ENCODE data around the gene IRX4.

- TF ChIP-seq, protein P1, sequence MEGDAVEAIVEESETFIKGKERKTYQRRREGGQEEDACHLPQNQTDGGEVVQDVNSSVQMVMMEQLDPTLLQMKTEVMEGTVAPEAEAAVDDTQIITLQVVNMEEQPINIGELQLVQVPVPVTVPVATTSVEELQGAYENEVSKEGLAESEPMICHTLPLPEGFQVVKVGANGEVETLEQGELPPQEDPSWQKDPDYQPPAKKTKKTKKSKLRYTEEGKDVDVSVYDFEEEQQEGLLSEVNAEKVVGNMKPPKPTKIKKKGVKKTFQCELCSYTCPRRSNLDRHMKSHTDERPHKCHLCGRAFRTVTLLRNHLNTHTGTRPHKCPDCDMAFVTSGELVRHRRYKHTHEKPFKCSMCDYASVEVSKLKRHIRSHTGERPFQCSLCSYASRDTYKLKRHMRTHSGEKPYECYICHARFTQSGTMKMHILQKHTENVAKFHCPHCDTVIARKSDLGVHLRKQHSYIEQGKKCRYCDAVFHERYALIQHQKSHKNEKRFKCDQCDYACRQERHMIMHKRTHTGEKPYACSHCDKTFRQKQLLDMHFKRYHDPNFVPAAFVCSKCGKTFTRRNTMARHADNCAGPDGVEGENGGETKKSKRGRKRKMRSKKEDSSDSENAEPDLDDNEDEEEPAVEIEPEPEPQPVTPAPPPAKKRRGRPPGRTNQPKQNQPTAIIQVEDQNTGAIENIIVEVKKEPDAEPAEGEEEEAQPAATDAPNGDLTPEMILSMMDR (IDR thresholded peaks at IDR 0.05), result no peak
- TF ChIP-seq POLR2A (IDR thresholded peaks at IDR 0.05), result no peak
Observed at GRCh38 chr5:1852324-1852947, 30.3 kb downstream of the IRX4 start.

All from tibial nerve (tissue), 3 donors.